Fibroblast of skin of right biceps (primary cell): ENCODE measurements around the gene CPA2.
A peak's percentile ranks its signal among the peaks of the same experiment; 100 is the strongest.

Experiments used
- DNase-seq: peaks from one replicate; pipeline ENCODE4 v3.0.0-alpha.2; 2013

The CPA2 gene

DNA sequence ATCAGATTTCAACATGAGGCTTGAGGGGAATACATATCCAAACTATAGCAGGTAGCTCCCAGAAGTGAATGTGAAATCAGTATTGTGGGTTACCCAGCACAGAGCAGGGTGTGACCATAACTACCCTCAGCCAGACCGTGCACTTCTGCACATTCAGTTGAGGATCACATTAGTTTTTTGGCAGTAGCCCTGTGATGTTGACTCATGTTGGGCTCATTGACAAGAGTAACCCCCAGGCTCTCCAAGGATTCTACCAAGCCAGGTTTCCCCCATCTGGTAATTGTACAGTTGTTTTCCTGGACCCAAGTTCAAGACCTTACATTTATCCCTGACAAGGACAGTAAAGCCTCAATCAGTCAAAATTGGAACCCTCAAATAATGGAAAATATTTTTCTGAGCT lies 14.6 kb downstream of the CPA2 start:
- peak; percentile 78 for DNase-seq

GRCh38 chr7:130286881-130287280 lies 20.2 kb downstream of the CPA2 start:
- peak; percentile 10 for DNase-seq

DNA sequence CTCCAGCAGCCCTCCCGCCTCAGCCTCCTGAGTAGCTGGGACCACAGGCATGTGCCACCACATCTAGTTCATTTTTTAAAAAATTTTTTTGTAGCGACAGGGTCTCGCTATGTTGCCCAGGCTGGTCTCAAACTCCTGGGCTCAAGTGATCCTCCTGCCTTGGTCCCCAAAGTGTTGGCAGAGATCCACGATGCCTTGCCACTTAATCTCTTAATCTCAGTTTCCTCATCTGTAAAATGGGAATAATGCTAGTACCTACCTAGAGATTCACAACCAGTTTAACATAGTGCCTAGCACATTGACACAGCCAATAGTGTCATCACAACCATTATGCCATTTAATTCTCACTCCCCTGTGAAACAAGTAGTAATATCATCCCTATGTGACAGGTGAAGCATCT lies 21.5 kb downstream of the CPA2 start:
- DNase-seq = no peak

- DNase-seq = peak; percentile 21
These were observed 22.2 kb downstream of the CPA2 start for GRCh38 chr7:130288829-130289228.

DNA sequence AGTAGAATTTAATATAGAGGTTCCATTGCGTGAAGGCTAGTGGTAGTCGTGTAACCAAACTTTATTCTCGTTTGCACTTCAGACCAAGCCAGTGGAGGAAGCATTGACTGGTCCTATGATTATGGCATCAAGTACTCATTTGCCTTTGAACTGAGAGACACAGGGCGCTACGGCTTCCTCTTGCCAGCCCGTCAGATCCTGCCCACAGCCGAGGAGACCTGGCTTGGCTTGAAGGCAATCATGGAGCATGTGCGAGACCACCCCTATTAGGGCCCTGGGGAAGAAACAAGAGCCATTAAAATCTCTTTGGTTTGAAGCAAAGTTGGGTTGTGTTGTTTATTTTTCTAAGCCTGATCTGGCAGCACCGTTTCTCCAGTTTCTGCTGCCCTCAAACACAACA lies 22.8 kb downstream of the CPA2 start:
- no peak for DNase-seq

DNA sequence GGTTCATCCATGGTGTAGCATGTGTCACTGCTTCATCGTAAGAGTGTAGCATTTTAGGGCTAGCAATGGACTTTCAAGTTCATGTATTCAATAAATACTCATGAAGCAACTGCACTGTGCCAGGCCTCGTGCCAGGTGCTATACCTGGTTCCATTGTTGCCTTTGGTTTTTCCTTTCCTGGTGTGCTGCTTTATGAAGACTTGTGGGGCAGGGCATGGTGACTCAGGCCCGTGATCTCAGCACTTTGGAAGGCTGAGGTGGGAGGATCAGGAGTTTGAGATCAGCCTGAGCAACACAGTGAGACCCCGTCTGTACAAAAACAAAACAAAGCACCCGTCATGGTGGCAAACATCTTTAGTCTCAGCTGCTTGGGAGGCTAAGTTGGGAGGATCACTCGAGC lies 24.1 kb downstream of the CPA2 start:
- DNase-seq = peak; percentile 80

GRCh38 chr7:130292682-130293257 lies 26.1 kb downstream of the CPA2 start, which contains the start of gene CPA4:
CPA4 (plus strand) TSS chr7:130293161; CDS start chr7:130293181, 20 bp downstream.
- peak; percentile 100 for DNase-seq

DNA sequence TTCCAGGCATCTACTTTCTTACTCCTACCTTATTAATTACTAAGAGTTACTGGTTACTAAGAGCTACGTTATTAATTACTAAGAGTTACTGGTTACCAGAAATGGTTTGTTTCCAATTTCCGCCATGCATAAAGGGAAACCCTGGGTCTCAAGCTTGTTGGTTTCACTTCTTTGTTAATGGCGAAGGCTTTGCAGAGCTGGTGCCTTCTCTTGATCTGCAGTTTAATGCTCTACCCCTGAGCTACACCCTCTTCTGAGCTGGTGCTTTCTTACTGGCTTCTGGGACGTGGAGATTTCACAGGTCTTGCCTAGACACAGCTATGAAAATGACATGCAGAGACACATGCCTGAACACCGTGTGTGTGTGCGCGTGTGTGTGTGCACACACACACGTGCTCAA lies 26.9 kb downstream of the CPA2 start:
- peak; percentile 11 for DNase-seq

- DNase-seq = peak; percentile 79
These were observed 27.7 kb downstream of the CPA2 start for GRCh38 chr7:130294314-130294713.

- peak; percentile 56 for DNase-seq
These were observed 29.7 kb downstream of the CPA2 start for GRCh38 chr7:130296221-130296951.

GRCh38 chr7:130297628-130298543 lies 31.2 kb downstream of the CPA2 start:
- peak; percentile 84 for DNase-seq

DNA sequence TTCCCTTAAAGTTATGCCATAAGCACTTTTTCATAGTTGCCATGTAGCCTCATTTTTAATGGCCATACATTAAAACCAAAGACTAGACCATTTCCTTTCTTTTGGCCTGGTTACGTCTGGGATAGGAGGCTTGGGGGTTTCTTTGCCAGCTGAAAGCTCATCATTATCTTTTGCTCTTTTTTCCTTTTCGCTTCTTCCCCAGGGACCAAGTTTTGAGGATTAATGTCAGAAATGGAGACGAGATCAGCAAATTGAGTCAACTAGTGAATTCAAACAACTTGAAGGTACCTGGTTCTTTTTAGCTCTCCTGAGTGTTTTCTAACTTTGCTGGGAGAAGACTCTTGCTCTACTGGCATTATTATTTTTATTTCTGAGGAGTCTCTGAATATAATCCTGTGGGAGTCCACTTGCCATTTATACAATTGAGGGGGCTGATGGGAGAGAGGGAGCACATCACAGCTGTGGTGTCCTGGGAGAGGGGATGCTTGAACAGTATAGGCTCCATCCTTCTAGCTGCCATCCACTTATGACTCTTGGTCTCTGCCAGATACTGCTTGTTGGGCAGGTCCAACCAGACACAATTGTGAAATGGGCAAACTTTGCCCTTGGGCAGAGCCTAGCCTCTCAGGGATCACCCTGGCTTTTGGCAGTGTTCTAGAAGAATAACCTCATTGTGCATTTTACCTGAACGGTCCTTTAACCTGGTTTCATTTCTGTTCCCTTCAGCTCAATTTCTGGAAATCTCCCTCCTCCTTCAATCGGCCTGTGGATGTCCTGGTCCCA lies 32.1 kb downstream of the CPA2 start:
- DNase-seq = no peak

DNA sequence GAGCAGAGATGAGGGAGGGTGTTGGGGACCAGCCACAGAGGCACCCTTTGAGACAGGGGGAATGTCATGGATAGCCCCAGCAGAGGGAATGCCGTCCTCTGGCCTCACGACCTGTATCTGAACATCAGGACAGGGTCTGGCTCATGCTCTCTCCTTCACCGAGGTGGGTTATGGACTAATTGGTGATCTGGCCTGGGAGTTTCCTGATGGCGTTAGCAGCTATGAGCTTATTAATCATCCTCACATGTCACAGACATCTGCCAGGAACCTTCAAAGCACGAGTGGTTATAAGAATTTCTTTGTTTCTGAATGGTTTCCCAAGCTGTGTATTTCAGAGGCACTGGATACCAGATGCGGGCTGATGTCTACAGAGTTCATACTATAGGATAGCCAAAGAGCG lies 33.2 kb downstream of the CPA2 start:
- DNase-seq = peak; percentile 28

- no peak for DNase-seq
These were observed 34.9 kb downstream of the CPA2 start for GRCh38 chr7:130301501-130302020.

DNA sequence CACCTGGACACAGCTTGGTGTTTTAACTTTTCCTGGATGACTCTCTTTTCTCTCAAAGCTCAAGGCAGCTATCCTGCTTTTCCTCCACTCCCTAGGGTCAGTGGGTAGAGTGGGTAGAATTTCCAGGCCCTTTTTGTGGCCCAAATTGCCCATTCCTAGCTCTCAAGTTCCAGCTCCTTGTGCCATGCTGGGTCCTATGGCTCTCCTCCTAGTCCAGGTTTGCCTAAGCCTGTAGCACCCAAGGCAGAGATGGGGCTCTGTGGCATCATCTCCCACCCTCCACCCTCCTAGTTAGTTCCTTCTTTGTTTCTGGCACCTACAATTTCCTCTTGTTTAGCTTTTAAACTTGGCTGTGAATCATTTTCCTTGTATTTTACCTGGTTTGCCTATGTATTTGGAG lies 36.0 kb downstream of the CPA2 start:
- no peak for DNase-seq

DNA sequence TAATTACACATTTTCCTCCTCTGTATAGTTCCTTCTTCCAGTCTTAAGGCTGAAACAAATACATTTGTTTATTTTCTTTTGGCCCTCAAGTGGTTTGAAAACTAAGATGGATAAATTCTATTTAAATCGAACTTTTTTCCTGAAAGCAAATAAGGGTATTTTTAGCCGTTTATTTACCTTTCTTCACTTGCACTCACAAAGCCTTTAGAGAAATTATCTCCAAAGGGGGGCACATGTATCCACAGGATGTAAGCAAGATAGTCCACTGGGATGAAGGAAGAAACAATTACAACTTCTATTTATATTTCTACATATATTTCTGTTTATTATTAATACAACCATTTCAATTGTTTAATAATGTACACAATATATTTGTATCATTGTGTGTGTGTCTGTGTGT lies 36.5 kb downstream of the CPA2 start:
- DNase-seq = no peak

DNA sequence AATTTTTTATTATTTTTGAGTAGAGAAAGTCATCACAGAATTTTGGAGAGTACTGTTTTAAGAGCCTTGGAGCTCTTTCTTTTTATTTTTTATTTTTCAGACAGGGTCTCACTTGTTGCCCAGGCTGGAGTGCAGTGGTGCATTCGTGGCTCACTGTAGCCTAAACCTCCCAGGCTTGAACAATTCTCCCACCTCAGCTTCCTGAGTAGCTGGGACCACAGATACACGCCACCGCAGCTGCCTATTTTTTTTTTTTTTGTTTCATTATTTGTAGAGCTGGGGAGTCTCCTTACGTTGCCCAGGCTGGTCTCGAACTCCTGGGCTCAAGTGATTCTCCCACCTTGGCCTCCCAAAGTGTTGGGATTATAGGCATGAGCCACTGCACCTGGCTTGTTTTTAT lies 36.9 kb downstream of the CPA2 start:
- no peak for DNase-seq

DNA sequence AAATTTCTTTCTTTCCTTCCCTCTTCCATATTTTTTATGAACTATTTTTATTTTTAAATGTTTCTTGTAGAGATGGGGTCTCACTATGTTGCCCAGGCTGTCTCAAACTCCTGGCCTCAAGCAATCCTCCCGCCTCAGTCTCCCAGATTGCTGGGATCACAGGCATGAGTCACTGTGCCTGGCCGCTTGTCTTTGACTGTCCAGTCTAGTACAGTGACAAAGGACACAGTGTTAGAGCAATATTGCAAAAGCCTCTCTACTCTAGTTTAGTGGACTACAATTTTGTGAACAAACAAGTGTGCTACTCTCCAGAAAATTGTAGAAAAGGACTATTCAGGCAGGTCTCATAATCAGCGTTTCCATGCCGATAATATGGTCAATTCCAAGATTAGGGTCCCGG lies 37.3 kb downstream of the CPA2 start:
- DNase-seq = no peak

- no peak for DNase-seq
These were observed 38.2 kb downstream of the CPA2 start for GRCh38 chr7:130304878-130305277.

DNA sequence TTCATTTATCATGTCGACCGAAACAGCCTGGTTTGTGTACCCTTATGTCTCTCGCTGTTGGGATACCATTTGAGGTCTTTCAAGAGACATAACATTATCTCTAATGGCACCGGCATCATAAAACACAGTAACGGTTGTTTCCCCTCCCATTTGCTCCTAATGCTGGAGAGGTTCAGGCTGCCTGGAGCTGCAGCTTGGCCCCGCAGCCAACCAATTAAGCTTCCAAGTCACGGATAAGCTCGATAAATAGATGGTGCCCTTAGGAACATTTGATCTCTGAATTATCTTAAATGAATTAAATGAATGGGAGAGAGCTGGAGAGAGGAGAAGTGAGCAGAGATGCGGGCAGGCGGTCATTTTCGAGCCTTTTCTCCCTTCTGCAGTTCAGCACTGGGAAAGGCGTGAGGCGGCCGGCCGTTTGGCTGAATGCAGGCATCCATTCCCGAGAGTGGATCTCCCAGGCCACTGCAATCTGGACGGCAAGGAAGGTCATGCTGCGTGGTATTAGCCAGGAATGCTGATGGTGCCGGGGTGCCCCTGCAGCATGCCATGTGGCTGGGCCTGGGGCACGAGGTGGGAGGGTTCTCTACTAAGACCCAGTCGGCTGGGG lies 38.9 kb downstream of the CPA2 start:
- no peak for DNase-seq

GRCh38 chr7:130309986-130310385 lies 43.3 kb downstream of the CPA2 start:
- no peak for DNase-seq

DNA sequence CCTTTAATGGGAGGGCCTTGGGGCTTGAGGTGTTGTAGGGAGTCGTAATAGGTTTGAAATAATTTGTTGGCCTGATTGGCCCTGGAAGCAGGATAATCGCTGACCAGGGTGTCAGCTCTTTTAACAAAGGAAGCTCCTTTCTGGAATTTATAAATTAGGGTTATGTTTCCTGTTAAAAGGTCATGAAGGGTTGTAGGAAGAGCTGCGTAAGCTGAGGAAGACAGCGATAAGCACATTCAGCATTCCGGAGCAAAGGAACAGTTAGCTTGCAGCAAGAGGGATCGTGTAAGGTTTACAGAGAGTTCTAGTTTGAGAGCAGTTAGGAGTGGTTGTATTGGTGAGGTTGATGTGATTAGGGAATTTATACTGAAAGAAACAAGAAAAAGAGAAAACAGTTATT lies 47.6 kb downstream of the CPA2 start:
- DNase-seq = no peak
